SU-DHL-6 (cell line): ENCODE measurements around the gene RASD2.

ENCODE experiments used
- H2AFZ ChIP-seq: fragments of 200-600 bp; sonication (generic); 2 replicates; pipeline ENCODE4 v1.6.1; 2014; ENCODE audit warnings: low read depth, mild to moderate bottlenecking, moderate library complexity, mixed read lengths, antibody characterized with exemption, low read length; ENCODE audit not compliant: severe bottlenecking
- H3F3A ChIP-seq: fragments of 200-600 bp; shearing (Covaris generic); 2 replicates; pipeline ENCODE4 v1.6.0; 2016; ENCODE audit warnings: antibody characterized with exemption, mild to moderate bottlenecking; ENCODE audit not compliant: insufficient read depth
- H3K27ac ChIP-seq: fragments of 200-600 bp; sonication (generic); 2 replicates; pipeline ENCODE4 v1.5.1; 2016; ENCODE audit warnings: low read depth, mild to moderate bottlenecking, low read length, moderate library complexity, mixed read lengths
- H3K27me3 ChIP-seq: fragments of 200-600 bp; sonication (generic), shearing (Covaris generic); 2 replicates; pipeline ENCODE4 v1.6.0; 2014; ENCODE audit warnings: mild to moderate bottlenecking, low read length
- H3K36me3 ChIP-seq: fragments of 200-600 bp; sonication (generic); 2 replicates; pipeline ENCODE4 v1.6.1; 2014; ENCODE audit warnings: mild to moderate bottlenecking, low read length, mixed read lengths
- H3K4me2 ChIP-seq: fragments of 300-600, 200-600 bp; shearing (Covaris generic), sonication (generic); 2 replicates; pipeline ENCODE4 v1.6.0; 2014; ENCODE audit warnings: low read length, low read depth, mild to moderate bottlenecking; ENCODE audit not compliant: poor library complexity, severe bottlenecking
- H3K4me3 ChIP-seq: fragments of 200-600 bp; sonication (generic); 2 replicates; pipeline ENCODE4 v1.5.1; 2014; ENCODE audit warnings: antibody characterized with exemption, low read length, mild to moderate bottlenecking, mixed read lengths; ENCODE audit not compliant: insufficient read depth, poor library complexity, severe bottlenecking
- H3K79me2 ChIP-seq: fragments of 200-600 bp; sonication (generic); 2 replicates; pipeline ENCODE4 v1.6.1; 2014; ENCODE audit warnings: mild to moderate bottlenecking, low read length, moderate library complexity; ENCODE audit not compliant: insufficient read depth
- H3K9ac ChIP-seq: fragments of 200-600 bp; sonication (generic); 2 replicates; pipeline ENCODE4 v1.7.0; 2014; ENCODE audit warnings: mild to moderate bottlenecking, low read length
- H3K9me2 ChIP-seq: fragments of 200-600 bp; sonication (generic); replicated peaks from 2 replicates; pipeline ENCODE4 v1.6.1; 2014; ENCODE audit warnings: low read length; ENCODE audit not compliant: insufficient read depth
- H3K9me3 ChIP-seq: fragments of 200-600 bp; sonication (generic); 2 replicates; pipeline ENCODE4 v1.6.1; 2014; ENCODE audit warnings: low read length, mixed read lengths; ENCODE audit not compliant: insufficient read depth
- H4K20me1 ChIP-seq: fragments of 200-600 bp; sonication (generic); 2 replicates; pipeline ENCODE4 v1.6.1; 2014; ENCODE audit warnings: low read depth, mild to moderate bottlenecking, antibody characterized with exemption, low read length, moderate library complexity, mixed read lengths
- CTCF ChIP-seq: fragments of 200-600 bp; sonication (generic); IDR thresholded peaks from one replicate; pipeline ENCODE4 v1.5.1; 2017; ENCODE audit warnings: antibody characterized with exemption, mild to moderate bottlenecking, low read length, moderate library complexity; ENCODE audit not compliant: insufficient read depth, poor library complexity, severe bottlenecking
- EZH2phosphoT487 ChIP-seq: fragments of 200-600 bp; sonication (generic), shearing (Covaris generic); conservative IDR thresholded peaks from 2 replicates; pipeline ENCODE4 v1.6.1; 2018; ENCODE audit warnings: mild to moderate bottlenecking, antibody characterized with exemption, low read length, moderate library complexity, mixed read lengths

Gene RASD2

GRCh38 chr22:35519306-35520000 is 21.2 kb upstream of the RASD2 start:
- Histone ChIP-seq H3K79me2 (no peaks in the 10 kb centered on the region), H3K27me3 (no peaks in the 10 kb centered on the region), H3K9me2 (no peaks in the 10 kb centered on the region), H2AFZ (no peak overlapping the region), H3K27ac (no peak overlapping the region), H3K9me3 (no peaks in the 10 kb centered on the region), H4K20me1 (no peaks in the 10 kb centered on the region), H3K36me3 (no peaks in the 10 kb centered on the region), H3F3A (no peaks in the 10 kb centered on the region), H3K4me2 (no peak overlapping the region), H3K9ac (no peak overlapping the region), H3K4me3 (no peak overlapping the region)
- TF ChIP-seq EZH2phosphoT487 (no peak), CTCF (no peak)

GRCh38 chr22:35521358-35522224 is 19.0 kb upstream of the RASD2 start:
- Histone ChIP-seq H3K9me3 (no peaks in the 10 kb centered on the region), H3K9me2 (no peaks in the 10 kb centered on the region), H3K79me2 (no peaks in the 10 kb centered on the region), H3K4me2 (no peak overlapping the region), H3F3A (no peaks in the 10 kb centered on the region), H3K36me3 (no peaks in the 10 kb centered on the region), H3K9ac (no peak overlapping the region), H4K20me1 (no peaks in the 10 kb centered on the region), H2AFZ (no peak overlapping the region), H3K27ac (no peak overlapping the region), H3K4me3 (no peak overlapping the region), H3K27me3 (no peaks in the 10 kb centered on the region)
- TF ChIP-seq EZH2phosphoT487 (no peak), CTCF (no peak)

GRCh38 chr22:35522225-35523149 is 18.1 kb upstream of the RASD2 start:
- no peak for TF ChIP-seq CTCF
- TF ChIP-seq EZH2phosphoT487: no peak
- no peaks in the 10 kb centered on the region for H3K9me2 ChIP-seq
- no peaks in the 10 kb centered on the region for H4K20me1 ChIP-seq
- H3K79me2 ChIP-seq: no peaks in the 10 kb centered on the region
- H2AFZ ChIP-seq: no peak overlapping the region
- H3K4me3 ChIP-seq: no peak overlapping the region
- H3K4me2 ChIP-seq: no peak overlapping the region
- H3K36me3 ChIP-seq: no peaks in the 10 kb centered on the region
- no peak overlapping the region for H3K9ac ChIP-seq
- no peaks in the 10 kb centered on the region for H3F3A ChIP-seq
- H3K27me3 ChIP-seq: no peaks in the 10 kb centered on the region
- H3K9me3 ChIP-seq: no peaks in the 10 kb centered on the region
- no peak overlapping the region for H3K27ac ChIP-seq
